ENCODE results near the gene ATP1A1.

- TF ChIP-seq CTCF (IDR thresholded peaks at IDR 0.05 in 4 of 5, conservative IDR thresholded peaks at IDR 0.05 in 1 of 5): no peak
- TF ChIP-seq POLR2A (IDR thresholded peaks at IDR 0.05): no peak
Observed at GRCh38 chr1:116331523-116331922, 41.5 kb upstream of the ATP1A1 start.

Data from gastrocnemius medialis (tissue), 4 donors.